Parathyroid adenoma (tissue), 2 donors: ENCODE results near the gene DOCK7.

Source experiments
- H2AFZ ChIP-seq: fragments of 300-600 bp; sonication (generic); one replicate; pipeline ENCODE4 v1.7.0; 2017; ENCODE audit warnings: antibody characterized with exemption, mild to moderate bottlenecking
- H3K27ac ChIP-seq: fragments of 300-600 bp; sonication (generic); one replicate; pipeline ENCODE4 v1.7.0; 2017
- H3K27me3 ChIP-seq: fragments of 300-600 bp; sonication (generic); one replicate; pipeline ENCODE4 v1.7.0; 2017; ENCODE audit warnings: low read length; ENCODE audit not compliant: control insufficient read depth, insufficient read depth
- H3K36me3 ChIP-seq: fragments of 300-600 bp; sonication (generic); one replicate; pipeline ENCODE4 v1.7.0; 2017; ENCODE audit warnings: low read length; ENCODE audit not compliant: control insufficient read depth, insufficient read depth
- H3K4me1 ChIP-seq: fragments of 300-600 bp; sonication (generic); one replicate; pipeline ENCODE4 v1.7.0; 2017; ENCODE audit warnings: control low read depth
- H3K4me2 ChIP-seq: fragments of 300-600 bp; sonication (generic); one replicate; pipeline ENCODE4 v1.7.0; 2017; ENCODE audit warnings: low read length
- H3K4me3 ChIP-seq: fragments of 300-600 bp; sonication (generic); one replicate; pipeline ENCODE4 v1.7.0; 2017; ENCODE audit warnings: low read depth, low read length
- H3K79me2 ChIP-seq: fragments of 300-600 bp; sonication (generic); one replicate; pipeline ENCODE4 v1.7.0; 2017; ENCODE audit warnings: control low read depth
- H3K9ac ChIP-seq: fragments of 300-600 bp; sonication (generic); one replicate; pipeline ENCODE4 v1.7.0; 2017; ENCODE audit warnings: mild to moderate bottlenecking
- H3K9me3 ChIP-seq: fragments of 300-600 bp; sonication (generic); one replicate; pipeline ENCODE4 v1.7.0; 2017; ENCODE audit warnings: low read length; ENCODE audit not compliant: control insufficient read depth
- CTCF ChIP-seq: fragments of 300-600 bp; sonication (generic); IDR thresholded peaks from one replicate; pipeline ENCODE4 v1.7.0; 2017; ENCODE audit warnings: antibody characterized with exemption, mild to moderate bottlenecking
- donor health status: primary hyperparathyroidism.

The DOCK7 gene

GRCh38 chr1:62429581-62429980 is 258.6 kb downstream of the DOCK7 start:
- Histone ChIP-seq H3K36me3 (no peaks in the 10 kb centered on the region), H3K27ac (no peak overlapping the region), H2AFZ (no peak overlapping the region), H3K4me1 (no peaks in the 10 kb centered on the region), H3K79me2 (no peaks in the 10 kb centered on the region), H3K27me3 (no peaks in the 10 kb centered on the region), H3K9me3 (no peaks in the 10 kb centered on the region), H3K4me3 (no peak overlapping the region), H3K9ac (no peak overlapping the region), H3K4me2 (no peak overlapping the region)
- no peak for TF ChIP-seq CTCF

- Histone ChIP-seq H3K4me1 (no peaks in the 10 kb centered on the region), H3K27ac (no peak overlapping the region), H3K27me3 (no peaks in the 10 kb centered on the region), H2AFZ (no peak overlapping the region), H3K79me2 (no peaks in the 10 kb centered on the region), H3K9ac (no peak overlapping the region), H3K4me2 (no peak overlapping the region), H3K36me3 (no peaks in the 10 kb centered on the region), H3K4me3 (no peak overlapping the region), H3K9me3 (no peaks in the 10 kb centered on the region)
- no peak for TF ChIP-seq CTCF
These were observed 259.8 kb downstream of the DOCK7 start for GRCh38 chr1:62428351-62428750.

- no peaks in the 10 kb centered on the region for H3K36me3 ChIP-seq
- H3K4me2 ChIP-seq = no peak overlapping the region
- no peak overlapping the region for H3K9ac ChIP-seq
- H2AFZ ChIP-seq = no peak overlapping the region
- no peak overlapping the region for H3K4me3 ChIP-seq
- H3K4me1 ChIP-seq = no peaks in the 10 kb centered on the region
- no peak overlapping the region for H3K27ac ChIP-seq
- no peaks in the 10 kb centered on the region for H3K9me3 ChIP-seq
- no peak for TF ChIP-seq CTCF
- H3K79me2 ChIP-seq = no peaks in the 10 kb centered on the region
- H3K27me3 ChIP-seq = no peaks in the 10 kb centered on the region
These were observed 261.4 kb downstream of the DOCK7 start for GRCh38 chr1:62426794-62427193.

GRCh38 chr1:62426237-62426636 is 261.9 kb downstream of the DOCK7 start:
- Histone ChIP-seq H2AFZ (no peak overlapping the region), H3K36me3 (no peaks in the 10 kb centered on the region), H3K79me2 (no peaks in the 10 kb centered on the region), H3K4me2 (no peak overlapping the region), H3K9me3 (no peaks in the 10 kb centered on the region), H3K4me1 (no peaks in the 10 kb centered on the region), H3K27ac (no peak overlapping the region), H3K9ac (no peak overlapping the region), H3K27me3 (no peaks in the 10 kb centered on the region), H3K4me3 (no peak overlapping the region)
- no peak for TF ChIP-seq CTCF

- Histone ChIP-seq H3K36me3 (no peaks in the 10 kb centered on the region), H3K27ac (no peak overlapping the region), H3K4me3 (no peak overlapping the region), H3K9me3 (no peaks in the 10 kb centered on the region), H3K4me2 (no peak overlapping the region), H3K79me2 (no peaks in the 10 kb centered on the region), H3K27me3 (no peaks in the 10 kb centered on the region), H3K9ac (no peak overlapping the region), H2AFZ (no peak overlapping the region), H3K4me1 (no peaks in the 10 kb centered on the region)
- TF ChIP-seq CTCF = no peak
These were observed 263.1 kb downstream of the DOCK7 start for GRCh38 chr1:62425041-62425440.
